HG03565 (cell line): ENCODE data around the gene XPNPEP1.

Source experiments
- ATAC-seq: cut with Tn5 transposase; IDR thresholded peaks from one replicate; pipeline ENCODE4 v1.9.1; 2021; ENCODE audit warnings: mild to moderate bottlenecking, moderate library complexity; ENCODE audit not compliant: unreplicated experiment

The XPNPEP1 gene

GRCh38 chr10:109895848-109896247 is 27.5 kb downstream of the XPNPEP1 start:
- no peak for ATAC-seq

GRCh38 chr10:109895095-109895818 is 28.1 kb downstream of the XPNPEP1 start:
- ATAC-seq: no peak

GRCh38 chr10:109894516-109894915 is 28.8 kb downstream of the XPNPEP1 start:
- ATAC-seq: no peak

GRCh38 chr10:109893386-109893785 is 29.9 kb downstream of the XPNPEP1 start:
- ATAC-seq: no peak

GRCh38 chr10:109892931-109893330 is 30.4 kb downstream of the XPNPEP1 start:
- ATAC-seq: no peak

GRCh38 chr10:109892117-109892516 is 31.2 kb downstream of the XPNPEP1 start:
- no peak for ATAC-seq

GRCh38 chr10:109891105-109891504 is 32.2 kb downstream of the XPNPEP1 start:
- ATAC-seq: no peak

- ATAC-seq: no peak
These were observed 33.4 kb downstream of the XPNPEP1 start for GRCh38 chr10:109889867-109890266.

GRCh38 chr10:109887776-109888175 is 35.5 kb downstream of the XPNPEP1 start:
- ATAC-seq: no peak

GRCh38 chr10:109887243-109887642 is 36.1 kb downstream of the XPNPEP1 start:
- no peak for ATAC-seq

- no peak for ATAC-seq
These were observed 36.5 kb downstream of the XPNPEP1 start for GRCh38 chr10:109886781-109887140.

- ATAC-seq: no peak
These were observed 37.1 kb downstream of the XPNPEP1 start for GRCh38 chr10:109886037-109886780.

- peak; percentile 48 for ATAC-seq
These were observed 39.2 kb downstream of the XPNPEP1 start for GRCh38 chr10:109883859-109884771.

- no peak for ATAC-seq
These were observed 40.9 kb downstream of the XPNPEP1 start for GRCh38 chr10:109882251-109883057.

GRCh38 chr10:109881769-109882057 is 41.6 kb downstream of the XPNPEP1 start:
- ATAC-seq: no peak

- peak; percentile 84 for ATAC-seq
These were observed 42.2 kb downstream of the XPNPEP1 start for GRCh38 chr10:109880886-109881768.

GRCh38 chr10:109877546-109877945 is 45.8 kb downstream of the XPNPEP1 start:
- ATAC-seq: no peak

- no peak for ATAC-seq
These were observed 47.2 kb downstream of the XPNPEP1 start for GRCh38 chr10:109875828-109876821.

GRCh38 chr10:109875151-109875568 is 48.2 kb downstream of the XPNPEP1 start:
- ATAC-seq: no peak
